GM12892 (cell line): ENCODE measurements around the gene DLGAP5.

Experiments
- DNase-seq: peaks from one replicate; pipeline ENCODE4 v3.0.0; 2011; ENCODE audit not compliant: insufficient read length
- FAIRE-seq: peaks from 2 replicates; lab custom pipeline; 2011; peaks lifted over from hg19 to GRCh38; lab: Jason Lieb, UNC
- POLR2A ChIP-seq: IDR thresholded peaks from 2 replicates; pipeline ENCODE4 v1.6.1; 2011; ENCODE audit warnings: low read depth, low read length, control low read depth
- POLR2AphosphoS5 ChIP-seq: IDR thresholded peaks from 2 replicates; pipeline ENCODE4 v1.6.1; 2011; ENCODE audit warnings: low read depth, low read length, control low read depth
- TAF1 ChIP-seq: IDR thresholded peaks from 2 replicates; pipeline ENCODE4 v1.6.1; 2011; ENCODE audit warnings: low read depth, mild to moderate bottlenecking, control low read depth, low read length, borderline replicate concordance

Gene DLGAP5

DNA sequence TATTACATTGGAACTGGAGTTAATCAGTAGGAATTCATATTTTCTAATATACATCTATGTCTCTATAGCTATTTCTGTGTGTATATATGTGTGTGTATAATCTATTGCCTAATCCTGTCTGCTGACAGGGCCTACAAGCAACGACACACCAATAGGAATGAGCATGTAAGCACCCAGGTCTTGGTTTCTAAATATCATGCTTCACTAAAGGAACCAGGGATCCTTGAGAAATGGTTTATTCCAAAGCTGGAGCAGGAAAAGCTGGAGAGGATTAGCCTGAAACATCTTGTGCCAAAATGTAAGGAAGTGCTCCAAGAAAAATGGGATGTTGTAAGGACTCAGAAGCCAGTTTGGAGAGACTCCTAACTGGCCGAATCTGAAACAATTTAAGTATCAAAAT is 91.6 kb downstream of the DLGAP5 start:
- no peak for DNase-seq
- no peak for TF ChIP-seq TAF1
- no peak for TF ChIP-seq POLR2A
- no peak for TF ChIP-seq POLR2AphosphoS5
- no peak for FAIRE-seq

DNA sequence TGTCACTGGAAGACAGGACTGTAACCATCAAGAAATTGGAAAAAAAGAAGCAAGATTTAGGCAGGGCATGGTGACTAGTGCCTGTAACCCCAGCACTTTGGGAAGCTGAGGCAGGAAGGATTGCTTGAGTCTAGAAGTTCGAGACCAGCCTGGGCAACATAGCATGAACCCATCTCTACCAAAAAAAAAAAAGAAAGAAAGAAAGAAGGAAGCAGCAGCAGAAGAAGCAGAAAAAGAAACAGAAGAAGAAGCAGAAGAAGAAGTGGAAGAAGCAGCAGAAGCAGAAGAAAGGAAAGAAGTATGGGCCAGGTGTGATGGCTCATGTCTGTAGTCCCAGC is 92.9 kb downstream of the DLGAP5 start:
- TF ChIP-seq TAF1 (no peak), POLR2A (no peak), POLR2AphosphoS5 (no peak)
- DNase-seq: no peak
- no peak for FAIRE-seq
